ENCODE measurements around the gene KNCN. TPM values are rescaled to one million over a fixed set of nuclear protein-coding genes. Genes with fewer than 3 reads are reported as not detected.

KNCN gene
- total RNA-seq, 2 donors from 2014 or later: not detected

DNA sequence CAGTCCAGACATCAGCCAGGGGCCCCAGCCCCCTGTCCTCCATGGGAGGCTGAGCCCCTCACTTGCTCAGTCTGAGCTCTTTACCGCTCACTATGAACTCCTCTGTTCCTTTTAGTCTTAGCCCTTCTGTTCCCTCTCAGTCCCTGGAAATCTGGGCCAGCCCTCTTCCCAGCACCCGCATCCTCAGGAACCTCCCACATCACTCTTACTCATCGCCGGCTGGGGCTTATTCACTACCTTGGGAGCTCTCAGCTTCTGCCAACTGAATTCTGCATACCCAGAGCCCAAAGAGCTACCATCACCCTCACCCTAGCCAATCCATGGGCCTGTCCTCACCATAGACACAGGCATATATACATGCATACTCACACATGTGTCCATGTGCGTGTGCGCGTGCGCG is 11.5 kb downstream of the KNCN start:
- peaks cover 2% of the 10 kb centered on the region for H3K4me1 ChIP-seq (ENCODE audit: control insufficient read depth, insufficient read depth, low read length)
- peaks cover 14% of the 10 kb centered on the region for H3K9me3 ChIP-seq (ENCODE audit: control insufficient read depth, low read length)
- H3K4me1 Mint-ChIP-seq: peaks cover 13% of the 10 kb centered on the region
- no peaks in the 10 kb centered on the region for H3K36me3 ChIP-seq (ENCODE audit: control insufficient read depth, insufficient read depth, low read length)
- H3K9me3 Mint-ChIP-seq: peaks cover 8% of the 10 kb centered on the region
- H3K4me3 Mint-ChIP-seq: no peak overlapping the region
- WGBS, 2 experiments (ENCODE audit: insufficient coverage in 1 of 2, insufficient read length in 1 of 2): 71 to 97% methylated on average over 4 to 9 of the region's 9 CpGs
- no peak overlapping the region for H3K4me3 ChIP-seq (ENCODE audit: low read length)
- H3K27ac ChIP-seq (ENCODE audit: low read depth, low read length): no peak overlapping the region
- H3K36me3 Mint-ChIP-seq (ENCODE audit: low read depth): no peaks in the 10 kb centered on the region
- TF ChIP-seq, protein P1, sequence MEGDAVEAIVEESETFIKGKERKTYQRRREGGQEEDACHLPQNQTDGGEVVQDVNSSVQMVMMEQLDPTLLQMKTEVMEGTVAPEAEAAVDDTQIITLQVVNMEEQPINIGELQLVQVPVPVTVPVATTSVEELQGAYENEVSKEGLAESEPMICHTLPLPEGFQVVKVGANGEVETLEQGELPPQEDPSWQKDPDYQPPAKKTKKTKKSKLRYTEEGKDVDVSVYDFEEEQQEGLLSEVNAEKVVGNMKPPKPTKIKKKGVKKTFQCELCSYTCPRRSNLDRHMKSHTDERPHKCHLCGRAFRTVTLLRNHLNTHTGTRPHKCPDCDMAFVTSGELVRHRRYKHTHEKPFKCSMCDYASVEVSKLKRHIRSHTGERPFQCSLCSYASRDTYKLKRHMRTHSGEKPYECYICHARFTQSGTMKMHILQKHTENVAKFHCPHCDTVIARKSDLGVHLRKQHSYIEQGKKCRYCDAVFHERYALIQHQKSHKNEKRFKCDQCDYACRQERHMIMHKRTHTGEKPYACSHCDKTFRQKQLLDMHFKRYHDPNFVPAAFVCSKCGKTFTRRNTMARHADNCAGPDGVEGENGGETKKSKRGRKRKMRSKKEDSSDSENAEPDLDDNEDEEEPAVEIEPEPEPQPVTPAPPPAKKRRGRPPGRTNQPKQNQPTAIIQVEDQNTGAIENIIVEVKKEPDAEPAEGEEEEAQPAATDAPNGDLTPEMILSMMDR (conservative IDR thresholded peaks at IDR 0.05): no peak
- no peak for DNase-seq
- H3K27me3 ChIP-seq (ENCODE audit: control insufficient read depth, insufficient read depth, low read length, poor library complexity, severe bottlenecking): peaks cover 89% of the 10 kb centered on the region
- H3K9ac ChIP-seq (ENCODE audit: extremely low read depth, low read length, poor library complexity, severe bottlenecking): no peak overlapping the region
- no peak overlapping the region for H3K27ac Mint-ChIP-seq
- H3K27me3 Mint-ChIP-seq (ENCODE audit: insufficient read depth): peaks cover 98% of the 10 kb centered on the region

GRCh38 chr1:46538147-46538546 is 13.3 kb downstream of the KNCN start:
- Histone ChIP-seq H3K27me3 (ENCODE audit: control insufficient read depth, insufficient read depth, low read length, poor library complexity, severe bottlenecking) (peaks cover 89% of the 10 kb centered on the region), H3K27ac (ENCODE audit: low read depth, low read length) (no peak overlapping the region), H3K4me1 (ENCODE audit: control insufficient read depth, insufficient read depth, low read length) (no peaks in the 10 kb centered on the region), H3K36me3 (ENCODE audit: control insufficient read depth, insufficient read depth, low read length) (no peaks in the 10 kb centered on the region), H3K4me3 (ENCODE audit: low read length) (no peak overlapping the region), H3K9me3 (ENCODE audit: control insufficient read depth, low read length) (peaks cover 14% of the 10 kb centered on the region), H3K9ac (ENCODE audit: extremely low read depth, low read length, poor library complexity, severe bottlenecking) (no peak overlapping the region)
- 78 to 80% methylated on average over 2 of the region's 2 CpGs for WGBS, 2 experiments (ENCODE audit: insufficient coverage in 1 of 2, insufficient read length in 1 of 2)
- peaks cover 96% of the 10 kb centered on the region for H3K27me3 Mint-ChIP-seq (ENCODE audit: insufficient read depth)
- DNase-seq: no peak
- H3K9me3 Mint-ChIP-seq: peaks cover 8% of the 10 kb centered on the region
- TF ChIP-seq, protein P1 (conservative IDR thresholded peaks at IDR 0.05): no peak
- peaks cover 6% of the 10 kb centered on the region for H3K4me1 Mint-ChIP-seq
- H3K4me3 Mint-ChIP-seq: no peak overlapping the region
- no peak overlapping the region for H3K27ac Mint-ChIP-seq
- H3K36me3 Mint-ChIP-seq (ENCODE audit: low read depth): no peaks in the 10 kb centered on the region

- Histone ChIP-seq H3K36me3 (ENCODE audit: control insufficient read depth, insufficient read depth, low read length) (no peaks in the 10 kb centered on the region), H3K4me3 (ENCODE audit: low read length) (no peak overlapping the region), H3K27me3 (ENCODE audit: control insufficient read depth, insufficient read depth, low read length, poor library complexity, severe bottlenecking) (peaks cover 86% of the 10 kb centered on the region), H3K9ac (ENCODE audit: extremely low read depth, low read length, poor library complexity, severe bottlenecking) (no peak overlapping the region), H3K27ac (ENCODE audit: low read depth, low read length) (no peak overlapping the region), H3K4me1 (ENCODE audit: control insufficient read depth, insufficient read depth, low read length) (no peaks in the 10 kb centered on the region), H3K9me3 (ENCODE audit: control insufficient read depth, low read length) (peaks cover 14% of the 10 kb centered on the region)
- WGBS, 2 experiments (ENCODE audit: insufficient coverage in 1 of 2, insufficient read length in 1 of 2): 81 to 85% methylated on average over 2 of the region's 2 CpGs
- peaks cover 93% of the 10 kb centered on the region for H3K27me3 Mint-ChIP-seq (ENCODE audit: insufficient read depth)
- H3K4me3 Mint-ChIP-seq: no peak overlapping the region
- H3K36me3 Mint-ChIP-seq (ENCODE audit: low read depth): no peaks in the 10 kb centered on the region
- TF ChIP-seq, protein P1 (conservative IDR thresholded peaks at IDR 0.05): no peak
- no peak overlapping the region for H3K27ac Mint-ChIP-seq
- DNase-seq: no peak
- peaks cover 8% of the 10 kb centered on the region for H3K9me3 Mint-ChIP-seq
- peaks cover 6% of the 10 kb centered on the region for H3K4me1 Mint-ChIP-seq
Observed at GRCh38 chr1:46537651-46538050, 13.8 kb downstream of the KNCN start.
